Fibroblast of the aortic adventitia (primary cell): ENCODE data around the gene MAGI2. TPM values are rescaled to one million over a fixed set of nuclear protein-coding genes. Genes with fewer than 3 reads are reported as not detected.

Source experiments
- DNase-seq: peaks from one replicate; pipeline ENCODE4 v3.0.0-alpha.2; 2010; ENCODE audit warnings: low read depth
- H3K4me3 ChIP-seq: 2 replicates; pipeline ENCODE4 v1.5.1; 2011; ENCODE audit warnings: low read depth, mild to moderate bottlenecking, control low read depth, low read length, moderate library complexity
- CTCF ChIP-seq: IDR thresholded peaks from 2 replicates; pipeline ENCODE4 v1.5.1; 2011; ENCODE audit warnings: mild to moderate bottlenecking, low read length, control low read depth, inconsistent platforms; ENCODE audit not compliant: insufficient read depth
- total RNA-seq: library from RNA; depleted of rRNA; stranded (reverse); fragments of >200 nt; gene quantifications from 2 replicates; pipeline ENCODE4 v1.2.3, GENCODE V29; 2012; ENCODE audit warnings: low replicate concordance

Gene MAGI2
- total RNA-seq, 1 donor = 25.5 TPM

- peak; percentile 45 for DNase-seq
- TF ChIP-seq CTCF = peak; percentile 28
- H3K4me3 ChIP-seq = peak overlapping the region; percentile 56
Measured at GRCh38 chr7:78018641-78019446, 1434.6 kb downstream of the MAGI2 start.

- DNase-seq = no peak
- TF ChIP-seq CTCF = no peak
- no peak overlapping the region for H3K4me3 ChIP-seq
Measured at GRCh38 chr7:78017591-78018100, 1435.8 kb downstream of the MAGI2 start.

- peak; percentile 27 for DNase-seq
- no peak overlapping the region for H3K4me3 ChIP-seq
- no peak for TF ChIP-seq CTCF
Measured at GRCh38 chr7:78015574-78016260, 1437.8 kb downstream of the MAGI2 start.

GRCh38 chr7:78014401-78014800 is 1439.1 kb downstream of the MAGI2 start:
- no peak for DNase-seq
- no peak for TF ChIP-seq CTCF
- H3K4me3 ChIP-seq = no peak overlapping the region

GRCh38 chr7:78013386-78013785 is 1440.1 kb downstream of the MAGI2 start:
- DNase-seq = no peak
- no peak overlapping the region for H3K4me3 ChIP-seq
- no peak for TF ChIP-seq CTCF

- no peak for TF ChIP-seq CTCF
- no peak overlapping the region for H3K4me3 ChIP-seq
- no peak for DNase-seq
Measured at GRCh38 chr7:78011642-78012041, 1441.8 kb downstream of the MAGI2 start.
